Measurements from ENCODE around the gene SFXN1.

- TF ChIP-seq POLR2AphosphoS5 (IDR thresholded peaks at IDR 0.05; ENCODE audit: borderline replicate concordance, low read depth, low read length) (no peak), EZH2 (IDR thresholded peaks at IDR 0.05) (no peak)
Observed at GRCh38 chr5:175475248-175475647, 3.1 kb upstream of the SFXN1 start.
